ENCODE measurements around the gene EXOSC10.
"Not testable (repeated sequence)": the region's sequence is repeated elsewhere in the genome, so short reads cannot be mapped to it uniquely, and the experiment has no call there.

Gene EXOSC10

GRCh38 chr1:11052839-11053757, 46.6 kb downstream of the EXOSC10 start:
- no peaks in the 10 kb centered on the region for H3K9me3 Mint-ChIP-seq
- no peak overlapping the region for H3K27ac Mint-ChIP-seq
- H3K4me1 Mint-ChIP-seq, result no peaks in the 10 kb centered on the region
- peaks cover 10% of the 10 kb centered on the region for H3K36me3 Mint-ChIP-seq (ENCODE audit: low read depth)
- TF ChIP-seq CTCF (IDR thresholded peaks at IDR 0.05; ENCODE audit: unreplicated experiment in 3 of 3), result no peak
- H3K4me3 Mint-ChIP-seq, result no peak overlapping the region
- H3K27me3 Mint-ChIP-seq (ENCODE audit: low read depth), result no peaks in the 10 kb centered on the region

DNA sequence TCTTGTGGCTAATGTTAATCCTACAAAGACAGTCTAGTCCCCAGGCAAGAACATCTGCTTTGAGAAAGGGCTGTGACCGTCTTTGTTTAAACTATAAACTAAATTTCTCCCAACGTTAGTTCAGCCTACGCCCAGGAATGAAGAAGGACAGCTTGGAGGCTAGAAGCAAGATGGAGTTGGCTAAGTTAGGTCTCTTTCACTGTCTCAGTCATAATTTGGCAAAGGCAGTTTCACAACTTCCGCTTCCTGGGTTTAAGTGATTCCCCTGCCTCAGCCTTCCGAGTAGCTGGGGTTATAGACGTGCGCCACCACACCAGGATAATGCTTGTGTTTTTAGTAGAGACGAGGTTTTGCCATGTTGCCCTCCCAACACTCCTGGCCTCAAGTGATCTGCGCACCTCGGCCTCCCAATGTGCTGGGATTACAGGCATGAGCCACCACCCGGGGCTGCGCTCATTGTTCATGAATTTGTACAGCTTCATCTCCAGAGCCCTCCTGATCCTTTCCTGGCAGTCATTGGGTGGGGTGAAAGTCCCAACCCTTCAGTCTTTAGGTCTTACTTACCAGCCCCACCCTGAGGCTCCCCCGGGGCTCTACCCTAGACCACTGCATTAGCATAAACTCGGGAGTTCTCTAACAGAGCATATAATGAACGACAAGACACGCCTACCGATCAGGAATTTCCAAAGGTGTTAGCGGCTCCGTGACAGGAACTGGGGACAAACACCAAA, 47.7 kb downstream of the EXOSC10 start:
- no peak for TF ChIP-seq CTCF (IDR thresholded peaks at IDR 0.05; ENCODE audit: unreplicated experiment in 3 of 3)
- H3K27ac Mint-ChIP-seq, result no peak overlapping the region
- peaks cover under 1% of the 10 kb centered on the region for H3K36me3 Mint-ChIP-seq (ENCODE audit: low read depth)
- H3K27me3 Mint-ChIP-seq (ENCODE audit: low read depth), result no peaks in the 10 kb centered on the region
- no peaks in the 10 kb centered on the region for H3K4me1 Mint-ChIP-seq
- H3K4me3 Mint-ChIP-seq, result no peak overlapping the region
- H3K9me3 Mint-ChIP-seq, result no peaks in the 10 kb centered on the region

- not testable (repeated sequence) for H3K27ac Mint-ChIP-seq; H3K27me3 Mint-ChIP-seq (ENCODE audit: low read depth); H3K36me3 Mint-ChIP-seq (ENCODE audit: low read depth); H3K4me3 Mint-ChIP-seq; H3K4me1 Mint-ChIP-seq; H3K9me3 Mint-ChIP-seq
Observed at GRCh38 chr1:11051121-11051520, 48.5 kb downstream of the EXOSC10 start.

GRCh38 chr1:11046625-11047365, 52.9 kb downstream of the EXOSC10 start, which contains the start of gene MASP2:
MASP2 (minus strand) TSS chr1:11047239; CDS start chr1:11047207, 32 bp downstream.
- H3K4me3 Mint-ChIP-seq, result no peak within 1 kb of the TSS
- H3K4me1 Mint-ChIP-seq, result no peaks in the 10 kb centered on the region
- H3K27me3 Mint-ChIP-seq (ENCODE audit: low read depth), result peaks cover 3% of the 10 kb centered on the region
- H3K27ac Mint-ChIP-seq, result no peak within 1 kb of the TSS
- no peaks in the 10 kb centered on the region for H3K36me3 Mint-ChIP-seq (ENCODE audit: low read depth)
- TF ChIP-seq CTCF (IDR thresholded peaks at IDR 0.05; ENCODE audit: unreplicated experiment in 3 of 3), result no peak
- H3K9me3 Mint-ChIP-seq, result no peaks in the 10 kb centered on the region

- TF ChIP-seq CTCF (IDR thresholded peaks at IDR 0.05; ENCODE audit: unreplicated experiment in 3 of 3), result no peak
- Mint-ChIP-seq H3K36me3 (ENCODE audit: low read depth) (no peaks in the 10 kb centered on the region), H3K27me3 (ENCODE audit: low read depth) (peaks cover 3% of the 10 kb centered on the region), H3K4me1 (no peaks in the 10 kb centered on the region), H3K27ac (no peak overlapping the region), H3K9me3 (no peaks in the 10 kb centered on the region), H3K4me3 (no peak overlapping the region)
Observed at GRCh38 chr1:11046270-11046566, 53.5 kb downstream of the EXOSC10 start.

Measured in nephron (organoid).